OCI-LY7 (cell line): ENCODE measurements around the gene SPG7. TPM values are rescaled to one million over a fixed set of nuclear protein-coding genes. Genes with fewer than 3 reads are reported as not detected.
"Not testable (repeated sequence)": the region's sequence is repeated elsewhere in the genome, so short reads cannot be mapped to it uniquely, and the experiment has no call there.

Source experiments
- BruUV-seq: library from RNA; stranded (reverse); fragments of 400-500 nt; replicated peaks from 2 replicates; lab custom pipeline; 2021; lab: Mats Ljungman, UMichigan
- CTCF ChIA-PET: fragments of 300-600 bp; sonication (Branson Sonifier 250); formaldehyde crosslinking; loops from one replicate; lab custom pipeline; 2022; ENCODE audit warnings: antibody characterized with exemption; ENCODE audit not compliant: unreplicated experiment; lab: Charles Lee
- POLR2A ChIA-PET: fragments of 300-600 bp; sonication (Branson Sonifier 250); formaldehyde crosslinking; loops from one replicate; lab custom pipeline; 2022; ENCODE audit warnings: antibody characterized with exemption; lab: Charles Lee
- DNase-seq: peaks from one replicate; pipeline ENCODE4 v3.0.0-alpha.2; 2015; ENCODE audit warnings: low spot score
- H2AFZ ChIP-seq: fragments of 200-600 bp; sonication (generic), shearing (Covaris generic); 2 replicates; pipeline ENCODE4 v1.6.1; 2014; ENCODE audit warnings: mild to moderate bottlenecking, antibody characterized with exemption, low read length, moderate library complexity
- H3K27ac ChIP-seq: fragments of 200-600 bp; sonication (generic); 2 replicates; pipeline ENCODE4 v1.5.1; 2014; ENCODE audit warnings: mixed run types, low read depth, mild to moderate bottlenecking, moderate library complexity, low read length, inconsistent platforms; ENCODE audit not compliant: poor library complexity, severe bottlenecking
- H3K36me3 ChIP-seq: fragments of 200-600 bp; sonication (generic); 2 replicates; pipeline ENCODE4 v1.6.1; 2014; ENCODE audit warnings: mild to moderate bottlenecking, antibody characterized with exemption, low read length, moderate library complexity, mixed read lengths; ENCODE audit not compliant: insufficient read depth
- H3K4me1 ChIP-seq: fragments of 200-600 bp; sonication (generic); 2 replicates; pipeline ENCODE4 v1.5.1; 2014; ENCODE audit warnings: mild to moderate bottlenecking, low read length; ENCODE audit not compliant: insufficient read depth, poor library complexity, severe bottlenecking
- H3K4me2 ChIP-seq: fragments of 200-600 bp; sonication (generic); 2 replicates; pipeline ENCODE4 v1.6.1; 2014; ENCODE audit warnings: mild to moderate bottlenecking, low read length
- H3K4me3 ChIP-seq: fragments of 200-600 bp; sonication (generic); 2 replicates; pipeline ENCODE4 v1.5.1; 2014; ENCODE audit warnings: mild to moderate bottlenecking, low read depth, low read length; ENCODE audit not compliant: poor library complexity, severe bottlenecking
- H3K79me2 ChIP-seq: fragments of 200-600 bp; sonication (generic); 2 replicates; pipeline ENCODE4 v1.6.1; 2016; ENCODE audit warnings: low read depth, mild to moderate bottlenecking, low read length, moderate library complexity, mixed read lengths; ENCODE audit not compliant: insufficient read depth
- H3K9me2 ChIP-seq: fragments of 200-600 bp; sonication (generic); 2 replicates; pipeline ENCODE4 v1.6.1; 2016; ENCODE audit warnings: mild to moderate bottlenecking, low read length, mixed read lengths; ENCODE audit not compliant: insufficient read depth
- H3K9me3 ChIP-seq: fragments of 200-600 bp; sonication (generic); 2 replicates; pipeline ENCODE4 v1.6.1; 2014; ENCODE audit warnings: mild to moderate bottlenecking, mixed run types, low read length, mixed read lengths
- H4K20me1 ChIP-seq: fragments of 200-600 bp; sonication (generic); 2 replicates; pipeline ENCODE4 v1.6.1; 2014; ENCODE audit warnings: mild to moderate bottlenecking, antibody characterized with exemption, low read length, moderate library complexity, mixed read lengths; ENCODE audit not compliant: insufficient read depth
- CTCF ChIP-seq: fragments of 200-600 bp; sonication (generic); conservative IDR thresholded peaks from 2 replicates; pipeline ENCODE4 v1.5.1; 2014; ENCODE audit warnings: mild to moderate bottlenecking, antibody characterized with exemption, low read length, moderate library complexity, mixed read lengths
- EZH2phosphoT487 ChIP-seq: fragments of 200-600 bp; sonication (generic); IDR thresholded peaks from 2 replicates; pipeline ENCODE4 v1.6.1; 2018; ENCODE audit warnings: low read depth, borderline replicate concordance, mild to moderate bottlenecking, mixed run types, antibody characterized with exemption, low read length, moderate library complexity, mixed read lengths
- intact Hi-C: fragments of 100-400 bp; cut with micrococcal nuclease; formaldehyde crosslinking; loops from one replicate; pipeline ENCODE4 v1.10.0; 2022; ENCODE audit not compliant: unreplicated experiment
- total RNA-seq, 2 experiments: library from RNA; depleted of rRNA in 1 of 2; stranded (reverse); fragments of >200 nt in 1 of 2; shearing (Covaris generic) in 1 of 2; gene quantifications; 2 replicates each; pipeline ENCODE4 v1.2.3, GENCODE V29; 2014 to 2022

The SPG7 gene
- total RNA-seq, 2 experiments from 2014 or later: 92.7 to 121 TPM

GRCh38 chr16:89570342-89570923 is 62.2 kb downstream of the SPG7 start:
- Histone ChIP-seq H2AFZ (no peak overlapping the region), H3K4me2 (no peak overlapping the region), H3K79me2 (no peaks in the 10 kb centered on the region), H3K36me3 (peaks cover 2% of the 10 kb centered on the region; the same call in 1 of the 2 replicates), H3K27ac (no peak overlapping the region), H3K4me3 (no peak overlapping the region), H3K9me2 (no peaks in the 10 kb centered on the region), H3K4me1 (peaks cover 33% of the 10 kb centered on the region), H4K20me1 (no peaks in the 10 kb centered on the region), H3K9me3 (no peaks in the 10 kb centered on the region)
- TF ChIP-seq CTCF (no peak), EZH2phosphoT487 (no peak)
- DNase-seq: no peak
- intact Hi-C loops: loop anchor here (5.0 kb wide), 1 partner anchor 72 kb away; no protein-coding TSS in a partner anchor
- POLR2A ChIA-PET: no interaction called here
- CTCF ChIA-PET: interaction anchor here (0.6 kb wide), 1 partner anchor 235 kb away, joined by 3 read pairs; no protein-coding TSS in a partner anchor
- no TSS peak for BruUV-seq

GRCh38 chr16:89570983-89571598 is 62.9 kb downstream of the SPG7 start:
- H3K9me3 ChIP-seq, POLR2A ChIA-PET, H3K4me2 ChIP-seq, H3K79me2 ChIP-seq, H3K36me3 ChIP-seq, H2AFZ ChIP-seq, CTCF ChIA-PET, BruUV-seq, H3K27ac ChIP-seq, H3K4me3 ChIP-seq, H3K9me2 ChIP-seq, H4K20me1 ChIP-seq, DNase-seq: not testable (repeated sequence)
- H3K4me1 ChIP-seq: peaks cover 26% of the 10 kb centered on the region
- intact Hi-C loops: loop anchor here (5.0 kb wide), 1 partner anchor 71 kb away; no protein-coding TSS in a partner anchor

GRCh38 chr16:89571636-89572035 is 63.4 kb downstream of the SPG7 start:
- Histone ChIP-seq H3K4me3 (no peak overlapping the region), H4K20me1 (no peaks in the 10 kb centered on the region), H3K4me2 (no peak overlapping the region), H2AFZ (no peak overlapping the region; the same call in 1 of the 2 replicates), H3K4me1 (peaks cover 23% of the 10 kb centered on the region), H3K27ac (no peak overlapping the region), H3K9me3 (no peaks in the 10 kb centered on the region), H3K36me3 (no peaks in the 10 kb centered on the region), H3K79me2 (no peaks in the 10 kb centered on the region), H3K9me2 (no peaks in the 10 kb centered on the region)
- intact Hi-C loops: loop anchor here (5.0 kb wide), 1 partner anchor 71 kb away; no protein-coding TSS in a partner anchor
- TF ChIP-seq EZH2phosphoT487: no peak
- TF ChIP-seq CTCF: no peak
- no peak for DNase-seq
- POLR2A ChIA-PET: no interaction called here
- CTCF ChIA-PET: no interaction called here
- BruUV-seq: no TSS peak
